WTC11 (cell line): ENCODE measurements around the gene ACOXL. TPM values are rescaled to one million over a fixed set of nuclear protein-coding genes. Genes with fewer than 3 reads are reported as not detected.

ENCODE experiments used
- ATAC-seq: fragments of 200-7000 bp; cut with Tn5 transposase; 2 replicates; pipeline ENCODE4 v1.10.0; 2021; ENCODE audit warnings: mild to moderate bottlenecking, moderate library complexity
- CTCF ChIA-PET: fragments of 300-600 bp; sonication (Branson Sonifier 250); formaldehyde crosslinking; loops from one replicate; lab custom pipeline; 2021; ENCODE audit warnings: antibody characterized with exemption; lab: Charles Lee
- POLR2A ChIA-PET: fragments of 350-600 bp; sonication (Branson Sonifier 250); formaldehyde crosslinking; loops from one replicate; lab custom pipeline; 2021; ENCODE audit warnings: antibody characterized with exemption; lab: Charles Lee
- DNase-seq: peaks from one replicate; pipeline ENCODE4 v3.0.0; 2021; ENCODE audit warnings: low spot score
- H3K27ac Mint-ChIP-seq: 2 replicates; pipeline ENCODE4 v1.8.0; 2021; ENCODE audit warnings: mixed read lengths
- H3K27me3 Mint-ChIP-seq: 2 replicates; pipeline ENCODE4 v1.8.0; 2021; ENCODE audit warnings: low read depth, mild to moderate bottlenecking, moderate library complexity, mixed read lengths
- H3K36me3 Mint-ChIP-seq: 2 replicates; pipeline ENCODE4 v1.8.0; 2021; ENCODE audit warnings: mixed read lengths
- H3K4me1 Mint-ChIP-seq: 2 replicates; pipeline ENCODE4 v1.8.0; 2022; ENCODE audit warnings: mixed read lengths
- H3K4me3 Mint-ChIP-seq: 2 replicates; pipeline ENCODE4 v1.8.0; 2021; ENCODE audit warnings: mild to moderate bottlenecking, moderate library complexity, mixed read lengths
- H3K9me3 Mint-ChIP-seq: 2 replicates; pipeline ENCODE4 v1.8.0; 2021; ENCODE audit warnings: mixed read lengths
- FOXJ3 ChIP-seq: sonication (generic); formaldehyde crosslinking; IDR thresholded peaks from 2 replicates; pipeline ENCODE4 v1.9.0; 2021; ENCODE audit warnings: missing genetic modification reagents, mild to moderate bottlenecking, borderline replicate concordance
- HMGA2 ChIP-seq: fragments of 250-450 bp; sonication (Bioruptor Pico); IDR thresholded peaks from 2 replicates; pipeline ENCODE4 v1.4.0; 2021; ENCODE audit warnings: mild to moderate bottlenecking, moderate library complexity
- JAZF1 ChIP-seq: fragments of 250-450 bp; sonication (Bioruptor Pico); IDR thresholded peaks from 2 replicates; pipeline ENCODE4 v1.9.0; 2021; ENCODE audit warnings: moderate library complexity, mild to moderate bottlenecking, inconsistent platforms
- KAT7 ChIP-seq: sonication (generic); formaldehyde crosslinking; IDR thresholded peaks from 2 replicates; pipeline ENCODE4 v1.8.1; 2023; ENCODE audit warnings: missing genetic modification reagents, mild to moderate bottlenecking, borderline replicate concordance
- RELA ChIP-seq: sonication (generic); formaldehyde crosslinking; IDR thresholded peaks from 2 replicates; pipeline ENCODE4 v1.8.1; 2022; ENCODE audit warnings: missing genetic modification reagents, mild to moderate bottlenecking, borderline replicate concordance
- ZNF671 ChIP-seq: fragments of 250-450 bp; sonication (Bioruptor Pico); IDR thresholded peaks from 2 replicates; pipeline ENCODE4 v1.8.0; 2021; ENCODE audit warnings: mild to moderate bottlenecking
- total RNA-seq: library from RNA; stranded (reverse); gene quantifications from 3 replicates; pipeline ENCODE4 v1.2.3, GENCODE V29; 2021
- TF ChIP-seq, protein P1 (sequence below): sonication (generic); formaldehyde crosslinking; IDR thresholded peaks from 2 replicates; pipeline ENCODE4 v1.8.1; 2023; ENCODE audit warnings: mild to moderate bottlenecking, missing genetic modification reagents, borderline replicate concordance
- TF ChIP-seq, protein P2 (sequence below): fragments of 200-600 bp; IDR thresholded peaks from 2 replicates; pipeline ENCODE4 v1.8.0; 2022; ENCODE audit warnings: antibody characterized with exemption
- TF ChIP-seq, protein P3 (sequence below): sonication (generic); formaldehyde crosslinking; IDR thresholded peaks from 2 replicates; pipeline ENCODE4 v1.8.0; 2022; ENCODE audit warnings: mild to moderate bottlenecking, missing genetic modification reagents
- TF ChIP-seq, protein P4 (sequence below): sonication (generic); formaldehyde crosslinking; conservative IDR thresholded peaks from 2 replicates; pipeline ENCODE4 v1.8.1; 2023; ENCODE audit warnings: mild to moderate bottlenecking, low read depth, missing genetic modification reagents, moderate library complexity

ACOXL gene
- total RNA-seq, 1 experiment from 2014 or later = 14.9 TPM

DNA sequence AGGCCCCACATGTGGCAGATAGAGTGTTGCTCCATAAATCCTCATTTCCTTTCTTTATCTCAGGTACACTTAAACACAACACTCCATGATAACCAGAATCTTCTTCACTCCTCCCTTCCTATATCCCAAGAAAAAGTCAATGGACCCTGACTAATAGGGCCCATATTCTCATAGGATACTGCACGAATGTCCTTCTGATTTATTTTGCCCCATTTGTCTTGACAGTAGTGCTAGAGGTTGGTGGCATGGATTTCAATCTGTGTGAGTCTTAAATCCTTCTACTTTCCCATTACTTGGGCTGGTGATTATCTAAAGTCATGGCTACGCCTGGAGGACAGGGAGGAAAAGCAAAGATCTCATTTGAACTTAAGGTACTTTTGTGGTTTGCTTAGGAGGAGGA is 156.0 kb downstream of the ACOXL start (continued):
- TF ChIP-seq, protein P1, sequence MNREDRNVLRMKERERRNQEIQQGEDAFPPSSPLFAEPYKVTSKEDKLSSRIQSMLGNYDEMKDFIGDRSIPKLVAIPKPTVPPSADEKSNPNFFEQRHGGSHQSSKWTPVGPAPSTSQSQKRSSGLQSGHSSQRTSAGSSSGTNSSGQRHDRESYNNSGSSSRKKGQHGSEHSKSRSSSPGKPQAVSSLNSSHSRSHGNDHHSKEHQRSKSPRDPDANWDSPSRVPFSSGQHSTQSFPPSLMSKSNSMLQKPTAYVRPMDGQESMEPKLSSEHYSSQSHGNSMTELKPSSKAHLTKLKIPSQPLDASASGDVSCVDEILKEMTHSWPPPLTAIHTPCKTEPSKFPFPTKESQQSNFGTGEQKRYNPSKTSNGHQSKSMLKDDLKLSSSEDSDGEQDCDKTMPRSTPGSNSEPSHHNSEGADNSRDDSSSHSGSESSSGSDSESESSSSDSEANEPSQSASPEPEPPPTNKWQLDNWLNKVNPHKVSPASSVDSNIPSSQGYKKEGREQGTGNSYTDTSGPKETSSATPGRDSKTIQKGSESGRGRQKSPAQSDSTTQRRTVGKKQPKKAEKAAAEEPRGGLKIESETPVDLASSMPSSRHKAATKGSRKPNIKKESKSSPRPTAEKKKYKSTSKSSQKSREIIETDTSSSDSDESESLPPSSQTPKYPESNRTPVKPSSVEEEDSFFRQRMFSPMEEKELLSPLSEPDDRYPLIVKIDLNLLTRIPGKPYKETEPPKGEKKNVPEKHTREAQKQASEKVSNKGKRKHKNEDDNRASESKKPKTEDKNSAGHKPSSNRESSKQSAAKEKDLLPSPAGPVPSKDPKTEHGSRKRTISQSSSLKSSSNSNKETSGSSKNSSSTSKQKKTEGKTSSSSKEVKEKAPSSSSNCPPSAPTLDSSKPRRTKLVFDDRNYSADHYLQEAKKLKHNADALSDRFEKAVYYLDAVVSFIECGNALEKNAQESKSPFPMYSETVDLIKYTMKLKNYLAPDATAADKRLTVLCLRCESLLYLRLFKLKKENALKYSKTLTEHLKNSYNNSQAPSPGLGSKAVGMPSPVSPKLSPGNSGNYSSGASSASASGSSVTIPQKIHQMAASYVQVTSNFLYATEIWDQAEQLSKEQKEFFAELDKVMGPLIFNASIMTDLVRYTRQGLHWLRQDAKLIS (CRISPR knock-in tag) = no peak
- TF ChIP-seq FOXJ3 (CRISPR knock-in tag) = no peak

DNA sequence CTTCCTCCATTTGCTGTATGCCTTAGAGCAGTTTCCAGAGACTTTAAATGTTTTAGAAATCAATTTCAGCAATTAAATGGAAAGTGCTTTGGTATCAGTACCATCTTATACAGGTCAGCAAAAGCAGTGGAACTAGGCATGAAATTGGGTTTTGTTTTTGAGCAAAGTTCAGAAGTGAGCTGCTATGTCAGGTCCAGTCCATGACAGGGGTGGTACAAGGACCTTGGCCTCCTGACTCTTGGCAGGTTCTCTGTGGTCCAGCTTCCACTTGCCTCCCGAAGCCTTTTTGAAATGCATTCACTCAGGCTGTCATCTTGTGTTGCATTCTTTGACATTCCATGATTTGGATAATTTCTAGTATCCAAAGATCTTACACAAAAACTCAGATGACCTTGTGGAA is 159.3 kb downstream of the ACOXL start:
- TF ChIP-seq, protein P2, sequence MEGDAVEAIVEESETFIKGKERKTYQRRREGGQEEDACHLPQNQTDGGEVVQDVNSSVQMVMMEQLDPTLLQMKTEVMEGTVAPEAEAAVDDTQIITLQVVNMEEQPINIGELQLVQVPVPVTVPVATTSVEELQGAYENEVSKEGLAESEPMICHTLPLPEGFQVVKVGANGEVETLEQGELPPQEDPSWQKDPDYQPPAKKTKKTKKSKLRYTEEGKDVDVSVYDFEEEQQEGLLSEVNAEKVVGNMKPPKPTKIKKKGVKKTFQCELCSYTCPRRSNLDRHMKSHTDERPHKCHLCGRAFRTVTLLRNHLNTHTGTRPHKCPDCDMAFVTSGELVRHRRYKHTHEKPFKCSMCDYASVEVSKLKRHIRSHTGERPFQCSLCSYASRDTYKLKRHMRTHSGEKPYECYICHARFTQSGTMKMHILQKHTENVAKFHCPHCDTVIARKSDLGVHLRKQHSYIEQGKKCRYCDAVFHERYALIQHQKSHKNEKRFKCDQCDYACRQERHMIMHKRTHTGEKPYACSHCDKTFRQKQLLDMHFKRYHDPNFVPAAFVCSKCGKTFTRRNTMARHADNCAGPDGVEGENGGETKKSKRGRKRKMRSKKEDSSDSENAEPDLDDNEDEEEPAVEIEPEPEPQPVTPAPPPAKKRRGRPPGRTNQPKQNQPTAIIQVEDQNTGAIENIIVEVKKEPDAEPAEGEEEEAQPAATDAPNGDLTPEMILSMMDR = no peak
- no peak for TF ChIP-seq HMGA2 (CRISPR knock-in tag)
- H3K4me3 Mint-ChIP-seq = no peak overlapping the region
- ATAC-seq = no peak

DNA sequence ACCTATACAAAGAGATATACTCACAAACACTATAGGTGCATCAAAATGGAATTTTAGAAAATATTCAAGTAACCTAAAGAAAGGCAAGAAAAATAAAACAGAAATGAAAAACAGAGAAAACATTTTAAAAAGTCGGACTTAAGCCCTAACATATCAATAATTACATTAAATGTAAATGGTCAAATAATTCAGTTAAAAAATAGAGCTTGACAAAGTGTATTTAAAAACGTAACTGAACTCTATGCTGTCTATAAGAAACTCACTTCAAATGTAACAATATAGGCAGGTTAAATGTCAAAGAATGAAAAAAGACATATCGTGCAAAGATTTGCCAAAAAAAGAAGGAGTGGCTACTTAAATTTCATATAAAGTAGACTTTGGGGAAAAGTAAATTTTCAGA is 163.9 kb downstream of the ACOXL start:
- H3K4me1 Mint-ChIP-seq = no peaks in the 10 kb centered on the region
- no peaks in the 10 kb centered on the region for H3K27me3 Mint-ChIP-seq
- peaks cover 6% of the 10 kb centered on the region; the same call in 1 of the 2 replicates for H3K36me3 Mint-ChIP-seq
- no peak for TF ChIP-seq RELA (CRISPR knock-in tag)
- no peak for TF ChIP-seq ZNF671 (CRISPR knock-in tag)
- TF ChIP-seq, protein P3, sequence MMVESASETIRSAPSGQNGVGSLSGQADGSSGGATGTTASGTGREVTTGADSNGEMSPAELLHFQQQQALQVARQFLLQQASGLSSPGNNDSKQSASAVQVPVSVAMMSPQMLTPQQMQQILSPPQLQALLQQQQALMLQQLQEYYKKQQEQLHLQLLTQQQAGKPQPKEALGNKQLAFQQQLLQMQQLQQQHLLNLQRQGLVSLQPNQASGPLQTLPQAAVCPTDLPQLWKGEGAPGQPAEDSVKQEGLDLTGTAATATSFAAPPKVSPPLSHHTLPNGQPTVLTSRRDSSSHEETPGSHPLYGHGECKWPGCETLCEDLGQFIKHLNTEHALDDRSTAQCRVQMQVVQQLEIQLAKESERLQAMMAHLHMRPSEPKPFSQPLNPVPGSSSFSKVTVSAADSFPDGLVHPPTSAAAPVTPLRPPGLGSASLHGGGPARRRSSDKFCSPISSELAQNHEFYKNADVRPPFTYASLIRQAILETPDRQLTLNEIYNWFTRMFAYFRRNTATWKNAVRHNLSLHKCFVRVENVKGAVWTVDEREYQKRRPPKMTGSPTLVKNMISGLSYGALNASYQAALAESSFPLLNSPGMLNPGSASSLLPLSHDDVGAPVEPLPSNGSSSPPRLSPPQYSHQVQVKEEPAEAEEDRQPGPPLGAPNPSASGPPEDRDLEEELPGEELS (CRISPR knock-in tag) = no peak
- TF ChIP-seq, protein P4, sequence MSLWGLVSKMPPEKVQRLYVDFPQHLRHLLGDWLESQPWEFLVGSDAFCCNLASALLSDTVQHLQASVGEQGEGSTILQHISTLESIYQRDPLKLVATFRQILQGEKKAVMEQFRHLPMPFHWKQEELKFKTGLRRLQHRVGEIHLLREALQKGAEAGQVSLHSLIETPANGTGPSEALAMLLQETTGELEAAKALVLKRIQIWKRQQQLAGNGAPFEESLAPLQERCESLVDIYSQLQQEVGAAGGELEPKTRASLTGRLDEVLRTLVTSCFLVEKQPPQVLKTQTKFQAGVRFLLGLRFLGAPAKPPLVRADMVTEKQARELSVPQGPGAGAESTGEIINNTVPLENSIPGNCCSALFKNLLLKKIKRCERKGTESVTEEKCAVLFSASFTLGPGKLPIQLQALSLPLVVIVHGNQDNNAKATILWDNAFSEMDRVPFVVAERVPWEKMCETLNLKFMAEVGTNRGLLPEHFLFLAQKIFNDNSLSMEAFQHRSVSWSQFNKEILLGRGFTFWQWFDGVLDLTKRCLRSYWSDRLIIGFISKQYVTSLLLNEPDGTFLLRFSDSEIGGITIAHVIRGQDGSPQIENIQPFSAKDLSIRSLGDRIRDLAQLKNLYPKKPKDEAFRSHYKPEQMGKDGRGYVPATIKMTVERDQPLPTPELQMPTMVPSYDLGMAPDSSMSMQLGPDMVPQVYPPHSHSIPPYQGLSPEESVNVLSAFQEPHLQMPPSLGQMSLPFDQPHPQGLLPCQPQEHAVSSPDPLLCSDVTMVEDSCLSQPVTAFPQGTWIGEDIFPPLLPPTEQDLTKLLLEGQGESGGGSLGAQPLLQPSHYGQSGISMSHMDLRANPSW (CRISPR knock-in tag) = no peak
- TF ChIP-seq JAZF1 (CRISPR knock-in tag) = no peak
- TF ChIP-seq KAT7 (CRISPR knock-in tag) = no peak
- no peak overlapping the region for H3K4me3 Mint-ChIP-seq
- POLR2A ChIA-PET = no interaction called here
- no peak for ATAC-seq
- no peak for DNase-seq
- no peak overlapping the region for H3K27ac Mint-ChIP-seq
- peaks cover 17% of the 10 kb centered on the region for H3K9me3 Mint-ChIP-seq
- CTCF ChIA-PET = no interaction called here

More for the DNA sequence above, 159.3 kb downstream of the ACOXL start:
- Mint-ChIP-seq H3K27me3 (no peaks in the 10 kb centered on the region), H3K36me3 (peaks cover 19% of the 10 kb centered on the region), H3K27ac (no peak overlapping the region), H3K4me1 (peaks cover 11% of the 10 kb centered on the region), H3K9me3 (peaks cover 31% of the 10 kb centered on the region)
- ChIA-PET POLR2A (no interaction called here), CTCF (interaction anchor here (1.7 kb wide), 1 partner anchor 16 kb away, joined by 4 read pairs; no protein-coding TSS in a partner anchor)
- DNase-seq = no peak
